ENCODE data around the gene IFTAP. TPM values are rescaled to one million over a fixed set of nuclear protein-coding genes. Genes with fewer than 3 reads are reported as not detected.

The IFTAP gene
- total RNA-seq, 2 donors from 2014 or later: 8.0 to 10.7 TPM

DNA sequence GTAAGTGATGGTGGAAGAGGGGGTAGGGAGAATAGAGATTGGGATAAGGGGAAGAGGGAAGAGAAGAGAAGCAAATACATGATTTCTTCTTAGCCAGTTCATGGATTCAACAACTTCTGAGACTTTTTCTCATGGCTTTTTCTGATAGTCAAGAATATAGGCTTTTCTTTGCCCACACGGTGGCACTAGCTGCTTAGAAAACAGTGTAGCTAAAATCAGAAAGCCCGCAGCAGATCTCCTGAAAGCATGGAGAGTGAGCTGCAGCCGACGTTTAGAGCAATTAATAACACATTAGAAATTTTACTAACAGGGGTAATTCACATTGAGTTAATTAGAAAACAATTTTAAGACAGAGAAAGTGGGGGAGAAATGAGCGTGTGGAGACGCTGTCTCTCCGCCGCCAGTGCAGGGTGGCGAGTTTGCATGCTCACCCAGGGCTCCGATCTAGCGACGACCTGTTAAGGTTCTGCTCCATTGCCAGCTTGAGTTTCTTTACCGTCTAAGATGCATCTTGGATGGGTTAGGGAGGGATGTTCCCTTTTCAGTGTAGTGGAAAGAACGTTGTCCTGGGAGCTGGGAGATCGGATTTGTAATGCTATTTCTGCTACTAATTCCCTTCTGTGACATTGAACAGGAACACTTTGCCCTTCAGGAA is 29.8 kb upstream of the IFTAP start:
- H3K36me3 ChIP-seq: no peaks in the 10 kb centered on the region
- peak; percentile 50 for DNase-seq
- no peak overlapping the region for H3K9ac ChIP-seq (ENCODE audit: low read depth in 2 of 2, low read length in 2 of 2)
- peak overlapping the region; percentile 10 for H3K4me3 ChIP-seq
- TF ChIP-seq, protein P1, sequence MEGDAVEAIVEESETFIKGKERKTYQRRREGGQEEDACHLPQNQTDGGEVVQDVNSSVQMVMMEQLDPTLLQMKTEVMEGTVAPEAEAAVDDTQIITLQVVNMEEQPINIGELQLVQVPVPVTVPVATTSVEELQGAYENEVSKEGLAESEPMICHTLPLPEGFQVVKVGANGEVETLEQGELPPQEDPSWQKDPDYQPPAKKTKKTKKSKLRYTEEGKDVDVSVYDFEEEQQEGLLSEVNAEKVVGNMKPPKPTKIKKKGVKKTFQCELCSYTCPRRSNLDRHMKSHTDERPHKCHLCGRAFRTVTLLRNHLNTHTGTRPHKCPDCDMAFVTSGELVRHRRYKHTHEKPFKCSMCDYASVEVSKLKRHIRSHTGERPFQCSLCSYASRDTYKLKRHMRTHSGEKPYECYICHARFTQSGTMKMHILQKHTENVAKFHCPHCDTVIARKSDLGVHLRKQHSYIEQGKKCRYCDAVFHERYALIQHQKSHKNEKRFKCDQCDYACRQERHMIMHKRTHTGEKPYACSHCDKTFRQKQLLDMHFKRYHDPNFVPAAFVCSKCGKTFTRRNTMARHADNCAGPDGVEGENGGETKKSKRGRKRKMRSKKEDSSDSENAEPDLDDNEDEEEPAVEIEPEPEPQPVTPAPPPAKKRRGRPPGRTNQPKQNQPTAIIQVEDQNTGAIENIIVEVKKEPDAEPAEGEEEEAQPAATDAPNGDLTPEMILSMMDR (IDR thresholded peaks at IDR 0.05): peak; percentile 53
- no peaks in the 10 kb centered on the region for H3K4me1 ChIP-seq
- H3K27me3 ChIP-seq: no peaks in the 10 kb centered on the region
- H3K27ac ChIP-seq: no peak overlapping the region
- intact Hi-C loops (cut with DNase I): loop anchor here (2.0 to 5.0 kb wide), 3 partner anchors 58 to 183 kb away; no protein-coding TSS in a partner anchor
- H3K9me3 ChIP-seq: no peaks in the 10 kb centered on the region

DNA sequence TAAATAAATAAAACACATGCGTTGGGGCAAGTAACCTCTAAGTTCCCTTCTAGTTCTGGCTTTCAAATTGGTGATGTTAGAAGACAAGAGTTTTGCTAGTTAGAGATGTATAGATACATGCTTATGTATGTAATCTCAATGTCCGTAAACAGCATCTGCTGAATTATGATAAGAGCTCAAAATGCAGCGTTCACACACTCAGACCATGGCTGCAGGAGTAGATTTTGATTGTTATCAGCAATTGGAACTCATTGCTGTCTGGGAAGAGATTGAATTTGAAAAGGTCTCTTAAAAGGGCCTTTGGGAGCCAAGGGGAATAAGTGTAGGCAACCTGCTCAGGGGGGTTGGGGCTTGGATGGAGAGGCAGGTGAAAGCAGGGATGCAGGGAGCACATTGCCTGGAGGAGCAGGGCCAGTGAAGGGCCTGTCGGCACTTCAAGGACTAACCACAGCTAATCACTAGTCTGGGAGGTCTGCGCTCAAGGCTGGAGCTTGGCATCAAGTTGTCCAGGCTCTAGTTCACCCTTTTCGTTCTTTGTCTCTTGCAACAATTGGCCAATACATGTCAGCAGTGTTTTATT is 29.2 kb upstream of the IFTAP start:
- Histone ChIP-seq H3K4me3 (no peak overlapping the region), H3K27ac (no peak overlapping the region), H3K27me3 (no peaks in the 10 kb centered on the region), H3K9ac (ENCODE audit: low read depth in 2 of 2, low read length in 2 of 2) (no peak overlapping the region), H3K9me3 (no peaks in the 10 kb centered on the region), H3K4me1 (no peaks in the 10 kb centered on the region), H3K36me3 (no peaks in the 10 kb centered on the region)
- DNase-seq: no peak
- TF ChIP-seq, protein P1 (IDR thresholded peaks at IDR 0.05): no peak
- intact Hi-C loops (cut with DNase I): loop anchor here (2.0 to 5.0 kb wide), 2 partner anchors 57 to 108 kb away; no protein-coding TSS in a partner anchor

DNA sequence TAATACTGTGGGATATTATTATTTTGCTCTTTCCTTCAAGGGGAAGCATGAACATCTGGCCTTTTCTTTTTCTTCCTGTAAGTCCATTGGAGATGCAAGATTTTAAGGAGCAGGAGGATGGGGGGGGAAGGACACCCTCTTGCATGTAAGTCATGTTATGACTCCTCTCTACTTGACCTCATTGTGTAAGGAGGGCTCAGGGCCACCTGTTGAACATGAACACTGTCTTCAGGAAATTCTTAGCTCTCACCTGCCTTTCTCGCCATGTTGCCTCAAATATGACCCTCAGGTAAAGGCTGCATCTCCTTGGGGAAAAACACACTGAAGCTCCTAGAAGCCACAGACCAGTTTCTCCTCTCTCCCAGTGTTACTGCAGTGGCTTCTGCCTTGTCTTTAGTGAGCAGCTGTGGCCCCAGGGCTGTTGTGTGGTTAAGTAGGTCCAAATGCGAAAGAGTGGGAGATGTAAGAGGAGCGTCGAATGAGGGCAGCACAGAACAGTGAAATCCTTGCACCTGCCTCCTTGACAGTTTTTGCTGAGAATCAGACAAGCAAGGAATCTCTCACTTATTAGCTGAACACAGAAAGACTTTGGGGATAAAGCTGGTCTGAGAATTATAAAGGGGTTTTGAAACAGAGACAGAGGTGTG is 27.8 kb upstream of the IFTAP start:
- Histone ChIP-seq H3K9ac (ENCODE audit: low read depth in 2 of 2, low read length in 2 of 2) (no peak overlapping the region), H3K9me3 (no peaks in the 10 kb centered on the region), H3K4me1 (no peaks in the 10 kb centered on the region), H3K27ac (no peak overlapping the region), H3K4me3 (no peak overlapping the region), H3K27me3 (no peaks in the 10 kb centered on the region), H3K36me3 (no peaks in the 10 kb centered on the region)
- TF ChIP-seq, protein P1 (IDR thresholded peaks at IDR 0.05): no peak
- no peak for DNase-seq
- intact Hi-C loops (cut with DNase I): loop anchor here (5.0 kb wide), 1 partner anchor 56 kb away; no protein-coding TSS in a partner anchor

DNA sequence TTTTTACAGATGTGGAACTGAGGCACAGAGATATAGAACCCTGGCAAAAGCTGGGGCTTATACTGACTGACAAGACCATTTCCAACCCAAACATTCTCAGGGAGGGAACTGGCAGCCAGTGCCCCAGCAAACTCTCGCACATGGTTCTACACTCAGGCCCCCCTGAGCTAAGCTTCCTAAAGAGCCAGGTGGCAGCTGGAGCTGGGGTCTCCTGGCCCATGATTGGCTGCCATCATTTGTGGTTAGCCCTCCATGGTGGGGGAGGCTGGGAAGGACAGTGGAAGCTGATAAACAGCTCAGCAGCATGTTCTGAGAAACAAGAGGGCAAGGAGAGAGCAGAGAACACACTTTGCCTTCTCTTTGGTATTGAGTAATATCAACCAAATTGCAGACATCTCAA is 26.6 kb upstream of the IFTAP start, which contains the start of gene RAG1:
Gene RAG1, plus strand, starts transcription at position 314 of the 400 bp plus-strand sequence. CDS start 5,298 bp downstream, outside the sequence.
- Histone ChIP-seq H3K36me3 (no peaks in the 10 kb centered on the region), H3K9me3 (no peaks in the 10 kb centered on the region), H3K4me1 (no peaks in the 10 kb centered on the region), H3K9ac (ENCODE audit: low read depth in 2 of 2, low read length in 2 of 2) (no peak within 1 kb of the TSS), H3K27ac (no peak within 1 kb of the TSS), H3K4me3 (no peak within 1 kb of the TSS), H3K27me3 (no peaks in the 10 kb centered on the region)
- TF ChIP-seq, protein P1 (IDR thresholded peaks at IDR 0.05): no peak
- DNase-seq: no peak
- intact Hi-C loops (cut with DNase I): loop anchor here (5.0 kb wide), 1 partner anchor 55 kb away; no protein-coding TSS in a partner anchor

DNA sequence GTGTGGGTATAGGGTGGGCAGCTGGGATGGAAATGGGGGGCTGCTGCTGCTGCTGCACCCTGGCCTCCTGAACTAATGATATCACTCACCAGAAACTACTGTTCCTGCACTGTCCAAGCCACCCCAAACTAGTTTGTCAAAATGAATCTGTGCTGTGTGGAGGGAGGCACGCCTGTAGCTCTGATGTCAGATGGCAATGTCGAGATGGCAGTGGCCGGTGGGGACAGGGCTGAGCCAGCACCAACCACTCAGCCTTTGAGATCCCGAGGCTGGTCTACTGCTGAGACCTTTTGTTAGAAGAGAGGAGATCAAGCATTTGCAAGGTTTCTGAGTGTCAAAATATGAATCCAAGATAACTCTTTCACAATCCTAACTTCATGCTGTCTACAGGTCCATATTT is 25.2 kb upstream of the IFTAP start:
- TF ChIP-seq, protein P1 (IDR thresholded peaks at IDR 0.05): no peak
- no peaks in the 10 kb centered on the region for H3K9me3 ChIP-seq
- no peaks in the 10 kb centered on the region for H3K27me3 ChIP-seq
- no peak overlapping the region for H3K27ac ChIP-seq
- intact Hi-C loops (cut with DNase I): loop anchor here (5.0 kb wide), 1 partner anchor 53 kb away; no protein-coding TSS in a partner anchor
- H3K4me1 ChIP-seq: no peaks in the 10 kb centered on the region
- DNase-seq: no peak
- H3K36me3 ChIP-seq: no peaks in the 10 kb centered on the region
- H3K4me3 ChIP-seq: no peak overlapping the region
- no peak overlapping the region for H3K9ac ChIP-seq (ENCODE audit: low read depth in 2 of 2, low read length in 2 of 2)

All from colonic mucosa (tissue), 4 donors.